Esophagus squamous epithelium (tissue), 4 donors: Measurements from ENCODE around the gene TBC1D23.

Experiments used
- CTCF ChIP-seq, 6 experiments: fragments of 450-650 bp in 4 of 6; fragments of 200-600 bp in 2 of 6; sonication (generic) in 2 of 6; IDR thresholded peaks; one replicate each; pipeline ENCODE4 v1.5.1; 2016 to 2019; ENCODE audit warnings: antibody characterized with exemption in 6 of 6, mild to moderate bottlenecking in 4 of 6, moderate library complexity in 4 of 6
- POLR2A ChIP-seq, 4 donors: fragments of 450-650 bp; IDR thresholded peaks; one replicate each; pipeline ENCODE4 v1.6.1; 2017; ENCODE audit warnings: antibody characterized with exemption in 4 of 4, mild to moderate bottlenecking in 4 of 4, moderate library complexity in 3 of 4

GRCh38 chr3:100366424-100366823 is 105.6 kb downstream of the TBC1D23 start:
- no peak for TF ChIP-seq CTCF (IDR thresholded peaks at IDR 0.05)
- no peak for TF ChIP-seq POLR2A (IDR thresholded peaks at IDR 0.05)
